ENCODE measurements around the gene SPATA3. TPM values are rescaled to one million over a fixed set of nuclear protein-coding genes. Genes with fewer than 3 reads are reported as not detected.
"Not testable (repeated sequence)": the region's sequence is repeated elsewhere in the genome, so short reads cannot be mapped to it uniquely, and the experiment has no call there.

The SPATA3 gene
- total and polyA plus RNA-seq, 2 experiments from 2014 or later = not detected

DNA sequence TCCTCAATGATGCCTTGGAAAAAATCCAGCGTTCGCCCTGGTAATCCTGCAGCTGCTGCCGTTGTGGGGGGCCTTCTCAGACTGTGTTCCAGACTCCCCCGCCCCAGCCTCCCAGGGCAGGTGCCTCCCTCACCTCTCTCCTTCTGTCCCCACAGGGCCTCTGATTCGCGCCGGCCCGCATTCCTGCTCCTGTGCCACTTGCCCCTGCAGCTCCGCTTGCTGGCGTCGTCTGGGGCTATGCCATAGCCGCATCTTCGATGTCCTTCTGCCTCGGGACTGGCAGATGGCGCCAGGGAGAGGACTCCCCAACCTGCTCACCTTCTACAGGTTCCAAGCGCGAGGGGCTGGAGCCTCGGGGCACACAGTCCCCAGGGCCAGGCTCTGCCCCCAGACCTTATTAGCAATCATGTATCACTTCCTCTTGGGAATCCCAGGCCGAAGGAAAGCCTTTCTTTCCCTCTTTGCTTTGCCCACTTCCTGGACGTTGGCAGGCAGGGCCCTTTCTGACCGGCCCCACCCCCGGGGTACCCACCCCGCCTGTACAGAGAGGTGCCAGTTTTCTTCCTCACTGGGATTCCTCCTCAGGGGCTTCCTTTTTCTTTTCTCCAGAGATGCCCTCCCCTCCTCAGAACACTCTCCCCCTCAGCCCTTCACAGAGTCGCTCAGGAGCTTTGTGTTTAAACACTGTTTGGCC is 4.4 kb downstream of the SPATA3 start:
- H3K4me1 ChIP-seq (ENCODE audit: low read depth) = no peaks in the 10 kb centered on the region
- no peaks in the 10 kb centered on the region for H3K9me3 ChIP-seq (ENCODE audit: low read depth)
- no peak overlapping the region for H3K27ac ChIP-seq
- TF ChIP-seq, protein P1, sequence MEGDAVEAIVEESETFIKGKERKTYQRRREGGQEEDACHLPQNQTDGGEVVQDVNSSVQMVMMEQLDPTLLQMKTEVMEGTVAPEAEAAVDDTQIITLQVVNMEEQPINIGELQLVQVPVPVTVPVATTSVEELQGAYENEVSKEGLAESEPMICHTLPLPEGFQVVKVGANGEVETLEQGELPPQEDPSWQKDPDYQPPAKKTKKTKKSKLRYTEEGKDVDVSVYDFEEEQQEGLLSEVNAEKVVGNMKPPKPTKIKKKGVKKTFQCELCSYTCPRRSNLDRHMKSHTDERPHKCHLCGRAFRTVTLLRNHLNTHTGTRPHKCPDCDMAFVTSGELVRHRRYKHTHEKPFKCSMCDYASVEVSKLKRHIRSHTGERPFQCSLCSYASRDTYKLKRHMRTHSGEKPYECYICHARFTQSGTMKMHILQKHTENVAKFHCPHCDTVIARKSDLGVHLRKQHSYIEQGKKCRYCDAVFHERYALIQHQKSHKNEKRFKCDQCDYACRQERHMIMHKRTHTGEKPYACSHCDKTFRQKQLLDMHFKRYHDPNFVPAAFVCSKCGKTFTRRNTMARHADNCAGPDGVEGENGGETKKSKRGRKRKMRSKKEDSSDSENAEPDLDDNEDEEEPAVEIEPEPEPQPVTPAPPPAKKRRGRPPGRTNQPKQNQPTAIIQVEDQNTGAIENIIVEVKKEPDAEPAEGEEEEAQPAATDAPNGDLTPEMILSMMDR (IDR thresholded peaks at IDR 0.05; ENCODE audit: low read depth, low read length) = no peak
- no peak for DNase-seq (ENCODE audit: low read depth in 1 of 2, low spot score in 1 of 2)
- H3K4me3 ChIP-seq = no peak overlapping the region
- H3K36me3 ChIP-seq = no peaks in the 10 kb centered on the region
- H3K27me3 ChIP-seq = peaks cover 23% of the 10 kb centered on the region

DNA sequence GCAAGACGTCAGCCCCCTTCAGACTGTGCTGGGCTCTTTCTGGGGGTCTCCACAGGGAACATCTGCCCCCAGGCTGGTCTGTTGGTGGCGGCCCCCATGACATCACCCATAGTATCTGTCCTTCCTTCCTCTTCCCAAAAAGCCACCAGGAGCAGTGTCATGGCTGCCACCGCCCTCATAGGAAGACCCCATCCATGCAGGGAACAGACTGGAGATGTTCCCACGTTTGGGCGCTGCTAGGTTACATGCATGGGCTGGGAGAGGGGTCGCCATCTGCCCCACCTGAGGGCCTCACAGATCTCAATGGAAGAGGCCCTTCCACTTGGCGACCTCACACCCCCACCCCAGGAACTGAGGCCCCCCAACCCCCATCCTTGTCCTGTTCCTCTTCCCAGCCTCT is 5.1 kb downstream of the SPATA3 start:
- Histone ChIP-seq H3K4me1 (ENCODE audit: low read depth) (no peaks in the 10 kb centered on the region), H3K4me3 (no peak overlapping the region), H3K9me3 (ENCODE audit: low read depth) (no peaks in the 10 kb centered on the region), H3K27ac (no peak overlapping the region), H3K36me3 (no peaks in the 10 kb centered on the region), H3K27me3 (peaks cover 23% of the 10 kb centered on the region)
- TF ChIP-seq, protein P1 (IDR thresholded peaks at IDR 0.05; ENCODE audit: low read depth, low read length) = no peak
- no peak for DNase-seq (ENCODE audit: low read depth in 1 of 2, low spot score in 1 of 2)

DNA sequence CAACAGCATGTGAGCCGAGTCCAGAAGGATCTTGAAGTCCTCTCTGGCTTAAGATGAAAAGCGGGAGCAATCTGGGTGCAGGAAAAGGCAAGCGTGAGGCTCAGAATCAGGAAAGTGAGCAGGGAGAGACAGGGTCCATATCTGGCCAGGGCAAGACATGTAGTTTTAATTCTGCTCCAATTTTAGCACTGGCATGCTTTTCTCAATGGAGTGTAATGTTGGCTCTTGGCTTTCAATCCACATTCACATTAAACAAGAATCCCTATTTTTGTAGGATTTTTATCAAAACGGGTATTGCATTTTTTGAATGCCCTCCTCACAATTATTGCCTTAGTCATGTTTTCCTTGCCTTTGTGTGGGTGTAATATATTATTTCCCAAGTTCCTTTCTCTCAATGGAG is 6.0 kb downstream of the SPATA3 start:
- TF ChIP-seq, protein P1 (IDR thresholded peaks at IDR 0.05; ENCODE audit: low read depth, low read length) = no peak
- Histone ChIP-seq H3K4me1 (ENCODE audit: low read depth) (no peaks in the 10 kb centered on the region), H3K9me3 (ENCODE audit: low read depth) (no peaks in the 10 kb centered on the region), H3K27me3 (peaks cover 23% of the 10 kb centered on the region), H3K36me3 (no peaks in the 10 kb centered on the region), H3K27ac (no peak overlapping the region), H3K4me3 (no peak overlapping the region)
- no peak for DNase-seq (ENCODE audit: low read depth in 1 of 2, low spot score in 1 of 2)

DNA sequence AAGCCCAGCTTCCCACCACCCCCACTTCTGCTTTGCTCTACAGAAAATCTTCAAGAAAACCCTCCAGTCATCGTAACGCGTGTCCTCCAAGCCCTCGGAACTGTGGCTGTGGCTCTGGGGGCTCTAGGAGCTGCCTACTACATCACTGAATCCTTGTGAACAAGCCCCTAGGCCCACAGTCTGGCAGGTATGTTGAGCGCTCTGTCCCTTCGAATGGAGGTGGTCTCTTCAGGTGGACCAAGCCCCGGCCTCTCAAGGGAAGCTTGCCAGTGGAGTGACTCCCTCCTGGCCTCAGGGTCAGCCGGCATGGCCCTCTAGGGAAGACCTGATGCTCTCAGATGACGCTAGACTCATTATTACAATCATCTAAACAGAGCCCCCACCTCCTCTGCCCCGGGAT is 6.7 kb downstream of the SPATA3 start:
- H3K27ac ChIP-seq = no peak overlapping the region
- H3K27me3 ChIP-seq = peaks cover 23% of the 10 kb centered on the region
- H3K36me3 ChIP-seq = no peaks in the 10 kb centered on the region
- H3K4me1 ChIP-seq (ENCODE audit: low read depth) = no peaks in the 10 kb centered on the region
- TF ChIP-seq, protein P1 (IDR thresholded peaks at IDR 0.05; ENCODE audit: low read depth, low read length) = no peak
- no peak for DNase-seq (ENCODE audit: low read depth in 1 of 2, low spot score in 1 of 2)
- no peak overlapping the region for H3K4me3 ChIP-seq
- no peaks in the 10 kb centered on the region for H3K9me3 ChIP-seq (ENCODE audit: low read depth)

DNA sequence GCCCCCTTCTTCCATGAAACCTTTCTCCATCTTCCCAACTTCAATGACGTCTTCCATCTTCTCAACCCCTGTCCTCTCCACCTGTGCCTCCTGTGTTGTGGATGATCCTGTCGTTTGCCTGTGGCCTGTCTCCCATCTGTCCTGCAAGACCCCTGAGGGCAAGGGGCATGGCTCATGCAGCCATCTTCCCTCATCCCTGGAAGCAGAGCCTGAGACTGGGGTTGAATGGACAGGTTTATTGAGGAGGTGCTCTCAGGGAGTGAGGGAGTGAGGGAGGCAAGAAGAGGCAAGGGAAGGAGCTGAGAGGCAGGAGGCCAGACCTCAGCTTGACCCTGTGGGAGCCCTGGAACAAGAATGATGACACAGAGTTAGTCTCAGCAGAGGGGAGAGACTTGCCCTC is 7.3 kb downstream of the SPATA3 start:
- no peaks in the 10 kb centered on the region for H3K36me3 ChIP-seq
- H3K27ac ChIP-seq = no peak overlapping the region
- no peak for DNase-seq (ENCODE audit: low read depth in 1 of 2, low spot score in 1 of 2)
- H3K4me3 ChIP-seq = no peak overlapping the region
- no peaks in the 10 kb centered on the region for H3K9me3 ChIP-seq (ENCODE audit: low read depth)
- peaks cover 23% of the 10 kb centered on the region for H3K27me3 ChIP-seq
- no peaks in the 10 kb centered on the region for H3K4me1 ChIP-seq (ENCODE audit: low read depth)
- TF ChIP-seq, protein P1 (IDR thresholded peaks at IDR 0.05; ENCODE audit: low read depth, low read length) = no peak

DNA sequence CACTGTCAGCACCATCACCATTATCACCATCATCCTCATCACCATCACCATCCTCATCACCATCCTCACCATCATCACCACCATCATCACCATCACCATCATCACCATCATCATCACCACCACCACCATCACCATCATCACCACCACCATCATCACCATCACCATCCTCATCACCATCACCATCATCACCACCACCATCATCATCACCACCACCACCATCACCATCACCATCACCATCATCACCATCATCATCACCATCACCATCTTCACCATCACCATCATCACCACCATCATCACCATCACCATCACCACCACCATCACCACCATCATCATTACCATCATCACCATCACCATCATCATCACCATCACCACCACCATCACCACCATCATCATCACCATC is 9.0 kb downstream of the SPATA3 start:
- H3K27me3 ChIP-seq = peaks cover 13% of the 10 kb centered on the region
- H3K9me3 ChIP-seq (ENCODE audit: low read depth); H3K27ac ChIP-seq; H3K4me1 ChIP-seq (ENCODE audit: low read depth); H3K4me3 ChIP-seq; H3K36me3 ChIP-seq; DNase-seq (ENCODE audit: low read depth in 1 of 2, low spot score in 1 of 2): not testable (repeated sequence)

Data from cardiac muscle cell (in vitro differentiated cells and primary cell).